ENCODE data around the gene DPH1.

Gene DPH1

DNA sequence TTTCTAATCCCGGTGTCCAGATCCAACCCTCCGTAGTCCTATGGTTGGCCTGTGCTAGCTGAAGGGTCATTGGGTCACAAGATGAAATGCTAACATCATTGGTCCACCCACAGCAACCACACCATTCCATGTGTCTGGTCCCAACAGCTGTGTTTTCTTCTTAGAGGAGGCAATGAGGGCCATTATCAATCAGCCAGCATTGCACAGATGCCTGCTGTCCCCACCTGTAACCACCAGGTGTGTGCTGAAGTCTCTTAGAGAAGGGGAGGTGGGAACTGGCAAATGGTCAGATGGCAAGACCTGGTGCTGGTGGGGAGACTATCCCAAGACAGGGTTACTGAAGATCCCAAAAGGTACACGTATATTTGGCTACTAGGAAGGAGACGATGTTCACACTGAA, 62.3 kb downstream of the DPH1 start:
- no peak for DNase-seq (ENCODE audit: low read depth in 1 of 2, low spot score in 1 of 2)
- no peak for TF ChIP-seq JUND (IDR thresholded peaks at IDR 0.05; ENCODE audit: low read depth)
- in situ Hi-C loops (cut with HindIII; ENCODE audit: low pct_unique_long_range_greater_than_20kb, low sequenced_read_pairs) = no loop called here

DNA sequence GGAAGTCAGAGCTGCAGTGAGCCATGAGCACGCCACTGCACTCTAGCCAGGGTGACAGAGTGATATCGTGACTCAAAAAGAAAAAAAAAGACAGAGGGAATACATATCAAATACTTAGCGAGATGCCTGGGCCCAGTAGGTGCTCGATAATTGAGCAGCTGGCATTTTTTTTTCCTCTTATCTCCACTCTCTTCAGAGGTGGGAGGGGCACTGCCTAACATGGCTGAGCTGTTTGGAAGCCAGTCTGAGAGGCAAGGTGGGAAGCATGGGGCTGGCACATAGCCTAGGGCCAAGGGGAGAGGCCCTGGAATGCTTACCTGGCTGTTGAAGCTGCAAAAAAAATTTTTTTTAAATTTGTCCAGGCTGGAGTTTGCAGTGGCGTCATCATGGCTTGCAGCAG, 63.4 kb downstream of the DPH1 start:
- no peak for DNase-seq (ENCODE audit: low read depth in 1 of 2, low spot score in 1 of 2)
- in situ Hi-C loops (cut with HindIII; ENCODE audit: low pct_unique_long_range_greater_than_20kb, low sequenced_read_pairs) = no loop called here

More for the DNA sequence above, 63.4 kb downstream of the DPH1 start:
- no peak for TF ChIP-seq JUND (IDR thresholded peaks at IDR 0.05; ENCODE audit: low read depth)
